GM13977 (cell line): Measurements from ENCODE around the gene UBR7.

ENCODE experiments used
- DNase-seq: peaks from one replicate; pipeline ENCODE4 v3.0.0; 2012; ENCODE audit warnings: low spot score
- in situ Hi-C: fragments of 300-500 bp; cut with MboI; formaldehyde crosslinking; loops from one replicate; pipeline ENCODE4 v1.12.0; 2022; ENCODE audit warnings: low sequenced_read_pairs, low pct_unique_long_range_greater_than_20kb, mixed read lengths, inconsistent platforms; ENCODE audit not compliant: unreplicated experiment
- TF ChIP-seq, protein P1 (sequence below): IDR thresholded peaks from 2 replicates; pipeline ENCODE4 v1.5.1; 2012; ENCODE audit warnings: mild to moderate bottlenecking, control low read depth; ENCODE audit not compliant: insufficient read depth; ENCODE audit errors: extremely low read depth, missing control alignments

Gene UBR7

GRCh38 chr14:93185349-93185720 lies 21.7 kb upstream of the UBR7 start:
- in situ Hi-C loops: no loop called here
- TF ChIP-seq, protein P1, sequence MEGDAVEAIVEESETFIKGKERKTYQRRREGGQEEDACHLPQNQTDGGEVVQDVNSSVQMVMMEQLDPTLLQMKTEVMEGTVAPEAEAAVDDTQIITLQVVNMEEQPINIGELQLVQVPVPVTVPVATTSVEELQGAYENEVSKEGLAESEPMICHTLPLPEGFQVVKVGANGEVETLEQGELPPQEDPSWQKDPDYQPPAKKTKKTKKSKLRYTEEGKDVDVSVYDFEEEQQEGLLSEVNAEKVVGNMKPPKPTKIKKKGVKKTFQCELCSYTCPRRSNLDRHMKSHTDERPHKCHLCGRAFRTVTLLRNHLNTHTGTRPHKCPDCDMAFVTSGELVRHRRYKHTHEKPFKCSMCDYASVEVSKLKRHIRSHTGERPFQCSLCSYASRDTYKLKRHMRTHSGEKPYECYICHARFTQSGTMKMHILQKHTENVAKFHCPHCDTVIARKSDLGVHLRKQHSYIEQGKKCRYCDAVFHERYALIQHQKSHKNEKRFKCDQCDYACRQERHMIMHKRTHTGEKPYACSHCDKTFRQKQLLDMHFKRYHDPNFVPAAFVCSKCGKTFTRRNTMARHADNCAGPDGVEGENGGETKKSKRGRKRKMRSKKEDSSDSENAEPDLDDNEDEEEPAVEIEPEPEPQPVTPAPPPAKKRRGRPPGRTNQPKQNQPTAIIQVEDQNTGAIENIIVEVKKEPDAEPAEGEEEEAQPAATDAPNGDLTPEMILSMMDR: no peak
- DNase-seq: peak; percentile 29

DNA sequence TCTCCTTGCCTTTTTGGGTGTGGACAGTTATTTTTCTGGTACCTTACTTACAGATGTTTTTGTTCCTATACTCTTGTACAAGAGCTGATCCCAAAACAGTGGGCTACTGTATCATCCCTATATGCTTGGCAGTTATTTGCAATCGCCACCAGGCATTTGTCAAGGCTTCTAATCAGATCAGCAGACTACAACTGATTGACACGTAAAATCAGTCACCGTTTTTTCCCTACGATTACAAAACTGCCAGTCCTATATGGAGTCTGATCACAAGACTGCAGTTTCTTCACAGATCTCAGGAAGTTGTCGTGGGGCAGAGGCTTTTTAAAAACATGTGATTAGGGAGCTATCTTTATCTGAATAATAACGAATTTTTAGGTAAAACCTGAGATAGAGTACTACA lies 20.6 kb upstream of the UBR7 start:
- in situ Hi-C loops: no loop called here
- TF ChIP-seq, protein P1: no peak
- DNase-seq: no peak

GRCh38 chr14:93186956-93187355 lies 20.1 kb upstream of the UBR7 start:
- in situ Hi-C loops: no loop called here
- TF ChIP-seq, protein P1: no peak
- no peak for DNase-seq

DNA sequence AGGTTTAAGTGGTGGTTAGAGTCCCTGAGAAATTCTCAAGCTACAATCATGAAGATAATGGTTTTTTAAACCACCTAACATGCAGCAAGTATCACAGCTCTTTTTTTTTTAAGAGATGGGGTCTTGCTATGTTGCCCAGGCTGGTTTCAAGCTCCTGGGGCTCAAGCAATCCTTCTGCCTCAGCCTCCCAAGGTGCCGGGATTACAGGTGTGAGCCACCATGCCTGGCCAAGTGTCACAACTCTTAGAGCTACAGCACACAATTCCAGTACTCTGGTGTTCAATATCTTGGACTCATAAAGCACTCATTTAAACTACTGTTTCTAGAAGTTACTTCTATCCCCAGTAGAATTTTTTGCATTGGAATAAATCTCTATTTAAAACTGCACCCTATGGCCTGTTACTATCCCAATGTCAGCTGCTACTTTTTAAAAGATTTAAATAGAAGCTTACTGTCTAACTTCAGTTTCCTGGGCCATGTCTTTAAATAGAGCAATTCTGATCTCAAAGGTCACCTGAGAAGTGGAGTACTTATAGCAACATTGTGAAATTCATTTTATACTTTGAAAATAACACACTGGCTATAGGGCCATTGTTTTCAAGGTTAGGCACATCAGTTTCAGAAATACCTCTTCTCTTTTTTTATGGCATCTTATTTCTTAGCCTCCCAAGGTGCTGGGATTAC lies 11.6 kb upstream of the UBR7 start:
- DNase-seq: no peak
- in situ Hi-C loops: no loop called here
- TF ChIP-seq, protein P1: no peak

DNA sequence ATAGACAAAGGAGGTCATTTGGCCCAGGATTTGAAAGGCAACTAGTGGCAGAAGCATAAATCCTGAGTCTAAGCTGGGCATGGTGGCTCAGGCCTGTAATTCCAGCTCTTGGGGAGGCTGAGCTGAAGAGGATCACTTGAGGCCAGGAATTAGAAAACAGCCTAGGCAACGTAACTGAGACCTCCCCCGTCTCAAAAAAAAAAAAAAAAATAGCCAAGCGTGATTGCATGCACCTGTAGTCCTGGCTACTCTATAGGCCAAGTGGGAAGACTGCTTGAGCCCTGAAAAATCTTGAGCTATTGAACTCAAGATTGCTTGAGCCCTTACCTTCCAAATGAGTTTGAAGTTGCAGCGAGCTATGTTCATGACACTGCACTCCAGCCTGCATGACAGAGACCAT lies 8.0 kb upstream of the UBR7 start:
- DNase-seq: no peak
- in situ Hi-C loops: no loop called here
- TF ChIP-seq, protein P1: no peak

- in situ Hi-C loops: no loop called here
- TF ChIP-seq, protein P1: no peak
- no peak for DNase-seq
Measured at GRCh38 chr14:93200553-93200952, 6.5 kb upstream of the UBR7 start.
